A673 (cell line): ENCODE measurements around the gene ANKRD13D.

Experiments used
- EZH2 ChIP-seq: fragments of 200-600 bp; sonication (generic); IDR thresholded peaks from 2 replicates; pipeline ENCODE4 v1.6.1; 2017; ENCODE audit warnings: borderline replicate concordance, low read depth, mild to moderate bottlenecking, mixed read lengths, antibody characterized with exemption, low read length; ENCODE audit not compliant: poor library complexity, severe bottlenecking
- TF ChIP-seq, protein P1 (sequence below): fragments of 300-800, 200-600 bp; sonication (generic); conservative IDR thresholded peaks from 2 replicates; pipeline ENCODE4 v1.5.1; 2017; ENCODE audit warnings: low read depth, mild to moderate bottlenecking, antibody characterized with exemption, low read length, moderate library complexity, mixed read lengths

GRCh38 chr11:67251841-67252240 lies 37.3 kb upstream of the ANKRD13D start:
- TF ChIP-seq, protein P1, sequence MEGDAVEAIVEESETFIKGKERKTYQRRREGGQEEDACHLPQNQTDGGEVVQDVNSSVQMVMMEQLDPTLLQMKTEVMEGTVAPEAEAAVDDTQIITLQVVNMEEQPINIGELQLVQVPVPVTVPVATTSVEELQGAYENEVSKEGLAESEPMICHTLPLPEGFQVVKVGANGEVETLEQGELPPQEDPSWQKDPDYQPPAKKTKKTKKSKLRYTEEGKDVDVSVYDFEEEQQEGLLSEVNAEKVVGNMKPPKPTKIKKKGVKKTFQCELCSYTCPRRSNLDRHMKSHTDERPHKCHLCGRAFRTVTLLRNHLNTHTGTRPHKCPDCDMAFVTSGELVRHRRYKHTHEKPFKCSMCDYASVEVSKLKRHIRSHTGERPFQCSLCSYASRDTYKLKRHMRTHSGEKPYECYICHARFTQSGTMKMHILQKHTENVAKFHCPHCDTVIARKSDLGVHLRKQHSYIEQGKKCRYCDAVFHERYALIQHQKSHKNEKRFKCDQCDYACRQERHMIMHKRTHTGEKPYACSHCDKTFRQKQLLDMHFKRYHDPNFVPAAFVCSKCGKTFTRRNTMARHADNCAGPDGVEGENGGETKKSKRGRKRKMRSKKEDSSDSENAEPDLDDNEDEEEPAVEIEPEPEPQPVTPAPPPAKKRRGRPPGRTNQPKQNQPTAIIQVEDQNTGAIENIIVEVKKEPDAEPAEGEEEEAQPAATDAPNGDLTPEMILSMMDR: no peak
- no peak for TF ChIP-seq EZH2
